Islet precursor cell (in vitro differentiated cells): ENCODE results near the gene TUBD1.

Source experiments
- DNase-seq: peaks from one replicate; pipeline ENCODE4 v3.0.0-alpha.2; 2018

Gene TUBD1

DNA sequence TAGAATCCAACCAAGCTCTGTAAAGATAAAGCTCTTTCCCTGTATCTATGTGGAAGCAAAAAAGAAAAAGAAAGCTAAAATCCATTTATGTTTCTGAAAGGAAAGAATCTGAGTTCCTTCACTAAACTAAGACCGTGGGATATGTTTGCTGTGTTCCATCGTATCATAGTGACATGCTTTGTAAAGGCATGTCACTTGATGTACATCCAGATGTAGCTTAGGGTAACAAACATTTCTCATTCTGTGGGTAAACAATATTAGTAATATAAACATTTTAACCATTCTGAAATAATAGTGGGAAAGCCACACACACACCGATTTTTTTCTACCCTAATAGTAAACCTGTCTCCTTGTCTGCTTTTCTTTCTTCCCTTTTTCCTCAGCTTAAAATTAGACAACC lies 78.1 kb downstream of the TUBD1 start:
- DNase-seq = no peak

- no peak for DNase-seq
Measured at GRCh38 chr17:59814276-59814675, 78.5 kb downstream of the TUBD1 start.

- DNase-seq = no peak
Measured at GRCh38 chr17:59812139-59812538, 80.6 kb downstream of the TUBD1 start.

DNA sequence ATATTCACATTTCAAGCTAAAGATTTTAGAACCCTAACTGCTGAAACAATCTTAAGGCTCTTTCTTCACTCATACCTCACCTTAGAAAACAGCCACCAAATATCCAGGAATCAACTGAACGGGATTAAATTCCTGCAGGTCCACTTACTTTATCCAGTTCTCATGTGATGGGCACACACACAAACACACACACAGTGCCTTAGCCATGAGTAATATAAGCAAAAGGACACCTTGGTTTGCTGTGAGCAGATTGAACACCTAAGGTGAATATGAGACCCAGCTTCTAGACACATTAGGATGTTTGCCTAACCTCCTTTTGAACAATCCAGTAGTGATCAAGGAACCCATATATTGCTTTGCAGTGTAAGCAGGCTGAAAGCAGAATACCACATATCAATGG lies 81.5 kb downstream of the TUBD1 start:
- no peak for DNase-seq

DNA sequence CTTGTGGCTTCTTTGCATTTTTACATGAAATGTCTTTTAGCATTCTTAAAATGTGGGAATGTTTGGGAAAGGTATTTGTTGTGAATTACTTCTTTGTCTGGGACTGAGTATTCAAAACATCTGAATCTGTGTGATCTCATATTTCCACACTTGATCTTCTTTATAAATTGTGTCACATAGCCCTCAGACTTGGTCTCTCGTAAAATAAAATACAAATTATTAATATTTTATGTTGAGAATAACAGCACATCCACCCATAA lies 81.9 kb downstream of the TUBD1 start:
- DNase-seq = no peak
